HG03521 (cell line): Measurements from ENCODE around the gene PODXL2.

ENCODE experiments used
- ATAC-seq: cut with Tn5 transposase; IDR thresholded peaks from one replicate; pipeline ENCODE4 v1.9.1; 2021; ENCODE audit warnings: mild to moderate bottlenecking, moderate library complexity; ENCODE audit not compliant: unreplicated experiment

Gene PODXL2

GRCh38 chr3:127718245-127718915, 89.4 kb downstream of the PODXL2 start:
- ATAC-seq = no peak

GRCh38 chr3:127718916-127719290, 89.9 kb downstream of the PODXL2 start:
- ATAC-seq = no peak

GRCh38 chr3:127719369-127719768, 90.4 kb downstream of the PODXL2 start:
- no peak for ATAC-seq

DNA sequence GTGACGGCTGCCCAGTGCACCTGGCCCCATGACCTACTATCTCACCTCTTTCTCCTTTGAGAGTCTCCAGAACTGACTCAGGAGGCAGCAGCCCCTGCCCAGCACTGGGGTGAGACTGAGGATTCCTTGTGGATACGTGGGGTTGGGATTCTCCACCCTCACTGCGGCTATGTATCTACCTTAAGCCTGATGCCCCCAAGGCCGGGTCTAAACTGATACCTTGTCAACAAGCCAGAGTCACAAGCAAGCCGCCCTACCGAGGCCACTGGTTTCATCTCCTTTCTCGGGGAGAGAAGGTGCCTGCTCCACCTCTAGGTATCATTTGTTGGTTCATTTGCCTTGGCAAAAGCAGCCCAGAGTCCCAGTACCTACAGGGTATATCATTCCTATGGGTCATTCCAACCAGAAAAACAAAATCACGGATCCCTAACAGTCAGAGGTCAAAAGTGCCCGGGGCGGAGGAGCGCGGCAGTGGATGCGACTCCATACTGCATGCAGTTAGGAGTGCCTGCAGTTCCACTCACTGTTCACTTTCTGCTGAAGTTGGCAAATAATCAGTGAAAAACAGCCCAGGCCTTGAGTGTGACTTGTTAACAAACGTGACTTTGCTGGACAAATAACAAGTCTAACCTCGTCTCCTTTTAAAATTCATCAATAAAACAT, 91.3 kb downstream of the PODXL2 start:
- ATAC-seq = no peak

- no peak for ATAC-seq
These were observed 92.3 kb downstream of the PODXL2 start for GRCh38 chr3:127720985-127721935.

GRCh38 chr3:127722091-127722784, 93.3 kb downstream of the PODXL2 start:
- no peak for ATAC-seq
